OCI-LY1 (cell line): ENCODE measurements around the gene COQ5.

Experiments
- CTCF ChIP-seq: fragments of 200-600 bp; sonication (generic), shearing (Covaris generic); IDR thresholded peaks from 2 replicates; pipeline ENCODE4 v1.5.1; 2017; ENCODE audit warnings: mild to moderate bottlenecking, antibody characterized with exemption, low read length, moderate library complexity, mixed read lengths
- EZH2 ChIP-seq: fragments of 200-600 bp; sonication (generic), shearing (Covaris generic); IDR thresholded peaks from 2 replicates; pipeline ENCODE4 v1.8.0; 2017; ENCODE audit warnings: borderline replicate concordance, mixed run types, mild to moderate bottlenecking, antibody characterized with exemption, low read length, moderate library complexity, mixed read lengths

- TF ChIP-seq CTCF (no peak), EZH2 (no peak)
Measured at GRCh38 chr12:120522568-120522967, 6.4 kb downstream of the COQ5 start.
